ENCODE measurements around the gene KRTAP2-1. TPM values are rescaled to one million over a fixed set of nuclear protein-coding genes. Genes with fewer than 3 reads are reported as not detected.

KRTAP2-1 gene
- total RNA-seq, 4 donors from 2014 or later = 20.1 to 128 (median 37.2) TPM; not detected in 1

DNA sequence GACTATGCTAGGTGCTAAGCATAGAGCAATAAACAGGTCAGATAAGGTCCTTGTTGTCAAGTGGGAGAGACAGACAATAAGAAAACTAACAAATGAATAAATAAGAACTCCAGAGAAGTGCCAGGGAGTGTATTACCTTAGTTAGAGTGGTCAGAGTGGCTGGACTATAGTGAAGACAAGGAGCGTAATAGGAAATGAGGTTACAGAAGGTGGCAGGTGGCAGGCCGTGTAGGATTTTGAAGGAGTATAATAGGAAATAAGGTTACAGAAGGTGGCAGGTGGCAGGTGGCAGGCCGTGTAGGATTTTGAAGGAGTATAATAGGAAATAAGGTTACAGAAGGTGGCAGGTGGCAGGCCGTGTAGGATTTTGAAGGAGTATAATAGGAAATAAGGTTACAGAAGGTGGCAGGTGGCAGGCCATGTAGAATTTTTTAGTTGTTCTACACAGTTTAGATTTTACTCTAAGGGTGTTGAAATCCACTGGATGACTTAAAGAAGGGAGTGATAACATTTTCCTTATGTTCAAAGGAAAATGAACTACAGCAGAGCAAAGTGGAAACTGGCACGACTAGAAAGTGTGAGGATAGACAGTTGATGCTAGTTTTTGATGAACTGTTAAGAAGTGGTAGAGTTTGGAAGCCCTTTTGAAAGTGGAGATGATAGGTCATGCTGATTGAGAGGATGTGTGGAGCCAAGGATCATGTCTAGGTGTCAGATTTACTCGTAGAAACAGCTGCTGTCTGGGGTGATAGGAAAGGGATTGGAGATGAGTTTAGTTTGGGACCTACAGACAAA is 34.6 kb downstream of the KRTAP2-1 start:
- no peak for DNase-seq (ENCODE audit: low spot score in 2 of 2)
- Histone ChIP-seq H3K4me1 (no peaks in the 10 kb centered on the region), H3K27me3 (no peaks in the 10 kb centered on the region), H3K27ac (no peak overlapping the region), H3K9me3 (no peaks in the 10 kb centered on the region), H3K4me3 (no peak overlapping the region), H3K36me3 (no peaks in the 10 kb centered on the region)
- TF ChIP-seq EP300 (IDR thresholded peaks at IDR 0.05) (no peak), POLR2AphosphoS5 (IDR thresholded peaks at IDR 0.05) (no peak), CTCF (IDR thresholded peaks at IDR 0.05) (no peak), POLR2A (IDR thresholded peaks at IDR 0.05) (no peak)
- WGBS = 84% methylated on average over 6 of the region's 6 CpGs

DNA sequence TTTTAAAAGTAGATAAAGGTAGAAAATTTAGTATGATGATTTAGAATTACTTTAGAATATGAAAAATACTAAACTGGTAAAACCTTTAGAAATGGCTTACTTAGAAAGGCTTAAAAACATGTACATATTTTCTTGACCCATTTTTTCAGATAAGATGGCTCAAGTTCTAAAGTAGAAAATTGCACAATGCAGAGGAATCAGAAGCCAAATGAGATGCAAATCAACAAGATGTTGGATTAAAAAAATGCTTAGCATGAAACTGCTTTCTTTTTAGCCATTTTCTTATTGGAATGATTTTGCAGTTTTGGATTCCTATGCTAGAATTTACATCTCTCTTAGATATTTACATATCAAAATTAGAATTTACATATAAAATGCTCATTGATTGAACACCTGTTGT is 36.7 kb downstream of the KRTAP2-1 start:
- no peaks in the 10 kb centered on the region for H3K9me3 ChIP-seq
- no peak for DNase-seq (ENCODE audit: low spot score in 2 of 2)
- TF ChIP-seq CTCF (IDR thresholded peaks at IDR 0.05) (no peak), POLR2AphosphoS5 (IDR thresholded peaks at IDR 0.05) (no peak)
- no peak overlapping the region for H3K27ac ChIP-seq
- H3K4me1 ChIP-seq = no peaks in the 10 kb centered on the region
- no peaks in the 10 kb centered on the region for H3K36me3 ChIP-seq
- no peak overlapping the region for H3K4me3 ChIP-seq
- no peaks in the 10 kb centered on the region for H3K27me3 ChIP-seq

DNA sequence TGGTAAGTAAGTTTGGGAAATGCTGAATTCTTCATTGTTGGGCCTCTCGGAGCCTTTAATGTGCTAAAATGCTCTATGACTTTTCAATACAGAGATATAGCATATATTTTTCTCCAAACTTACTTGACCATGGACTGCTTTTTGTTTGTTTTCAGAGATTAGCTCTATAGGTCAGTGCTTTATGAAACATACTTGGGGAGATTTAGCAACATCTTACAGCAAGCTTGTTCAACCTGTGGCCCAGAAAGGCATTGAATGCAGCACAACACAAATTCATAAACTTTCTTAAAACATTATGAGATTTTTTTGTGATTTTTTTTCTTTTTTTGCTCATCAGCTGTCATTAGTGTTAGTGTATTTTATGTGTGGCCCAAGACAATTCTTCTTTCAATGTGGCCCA is 37.2 kb downstream of the KRTAP2-1 start:
- no peaks in the 10 kb centered on the region for H3K36me3 ChIP-seq
- H3K4me3 ChIP-seq = no peak overlapping the region
- WGBS = 90% methylated on average over 1 of the region's 1 CpG
- no peaks in the 10 kb centered on the region for H3K27me3 ChIP-seq
- no peak for DNase-seq (ENCODE audit: low spot score in 2 of 2)
- TF ChIP-seq POLR2A (IDR thresholded peaks at IDR 0.05) = no peak
- no peak for TF ChIP-seq CTCF (IDR thresholded peaks at IDR 0.05)
- TF ChIP-seq POLR2AphosphoS5 (IDR thresholded peaks at IDR 0.05) = no peak
- TF ChIP-seq EP300 (IDR thresholded peaks at IDR 0.05) = no peak
- H3K9me3 ChIP-seq = no peaks in the 10 kb centered on the region
- no peak overlapping the region for H3K27ac ChIP-seq
- no peaks in the 10 kb centered on the region for H3K4me1 ChIP-seq

GRCh38 chr17:41009301-41009760 is 37.8 kb downstream of the KRTAP2-1 start:
- WGBS = 68% methylated on average over 4 of the region's 4 CpGs
- Histone ChIP-seq H3K36me3 (no peaks in the 10 kb centered on the region), H3K27ac (no peak overlapping the region), H3K4me1 (no peaks in the 10 kb centered on the region), H3K27me3 (no peaks in the 10 kb centered on the region), H3K9me3 (no peaks in the 10 kb centered on the region), H3K4me3 (no peak overlapping the region)
- DNase-seq (ENCODE audit: low spot score in 2 of 2) = no peak
- TF ChIP-seq CTCF (IDR thresholded peaks at IDR 0.05) (no peak), POLR2A (IDR thresholded peaks at IDR 0.05) (no peak), POLR2AphosphoS5 (IDR thresholded peaks at IDR 0.05) (no peak), EP300 (IDR thresholded peaks at IDR 0.05) (no peak)

DNA sequence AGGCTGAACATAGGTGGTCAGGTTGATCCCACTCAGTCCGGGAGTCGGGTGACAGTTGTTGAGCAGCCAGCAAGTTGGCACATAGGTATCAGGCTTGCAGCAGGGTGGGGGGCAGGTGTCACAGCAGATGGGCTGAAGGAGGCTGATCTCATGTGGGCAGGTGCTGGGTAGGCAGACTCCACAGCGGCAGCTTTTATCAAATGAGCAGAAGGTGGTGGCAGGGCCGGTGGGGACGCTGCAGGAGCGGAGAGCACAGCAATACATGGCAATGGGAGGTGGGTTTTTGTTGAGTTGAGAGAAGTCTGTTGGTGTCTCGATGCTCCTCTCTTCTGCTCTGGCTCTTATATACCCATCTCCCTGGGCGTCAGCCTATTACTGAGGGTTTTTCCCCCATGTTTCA is 38.3 kb downstream of the KRTAP2-1 start, which contains the start of gene KRTAP3-1:
TSS of gene KRTAP3-1 (minus strand) at position 318 of the 400 bp plus-strand sequence. CDS start at position 264, 54 bp downstream.
- Histone ChIP-seq H3K4me1 (no peaks in the 10 kb centered on the region), H3K4me3 (no peak within 1 kb of the TSS), H3K36me3 (no peaks in the 10 kb centered on the region), H3K27me3 (no peaks in the 10 kb centered on the region), H3K27ac (no peak within 1 kb of the TSS), H3K9me3 (no peaks in the 10 kb centered on the region)
- DNase-seq (ENCODE audit: low spot score in 2 of 2) = no peak
- TF ChIP-seq POLR2AphosphoS5 (IDR thresholded peaks at IDR 0.05) (no peak), EP300 (IDR thresholded peaks at IDR 0.05) (no peak), POLR2A (IDR thresholded peaks at IDR 0.05) (no peak), CTCF (IDR thresholded peaks at IDR 0.05) (no peak)
- 88% methylated on average over 8 of the region's 8 CpGs for WGBS

All from suprapubic skin (tissue), 4 donors.